Activated T-cell treated with anti-CD3 and anti-CD28 coated beads, Interleukin-2, amount 50 U/mL, for 72 hours (primary cell): ENCODE results near the gene RMND5B. TPM values are rescaled to one million over a fixed set of nuclear protein-coding genes. Genes with fewer than 3 reads are reported as not detected.
A peak's percentile ranks its signal among the peaks of the same experiment; 100 is the strongest.

Source experiments
- ATAC-seq, 2 donors: fragments of 150-1000 bp; cut with Tn5 transposase; replicated peaks in 1 of 2; 2 replicates each; pipeline ENCODE4 v1.10.0; 2021; ENCODE audit warnings: moderate library complexity in 2 of 2, mild to moderate bottlenecking in 1 of 2
- DNase-seq, 2 donors: peaks; one replicate each; pipeline ENCODE4 v3.0.0; 2021 to 2022; ENCODE audit warnings: mixed read lengths in 1 of 2
- H3K27ac Mint-ChIP-seq: one replicate; pipeline ENCODE4 v1.8.0; 2022; ENCODE audit warnings: mild to moderate bottlenecking, moderate library complexity, mixed read lengths
- H3K27me3 Mint-ChIP-seq: one replicate; pipeline ENCODE4 v1.8.0; 2022; ENCODE audit warnings: low read depth, mixed read lengths
- H3K36me3 Mint-ChIP-seq, 2 donors: one replicate each; pipeline ENCODE4 v1.8.0; 2022; ENCODE audit warnings: mixed read lengths in 2 of 2, mild to moderate bottlenecking in 1 of 2; ENCODE audit not compliant: insufficient read depth in 2 of 2
- H3K4me1 Mint-ChIP-seq: one replicate; pipeline ENCODE4 v1.8.0; 2022; ENCODE audit warnings: low read depth, mixed read lengths
- H3K4me3 Mint-ChIP-seq, 2 donors: one replicate each; pipeline ENCODE4 v1.8.0; 2022; ENCODE audit warnings: mild to moderate bottlenecking in 2 of 2, mixed read lengths in 2 of 2, moderate library complexity in 2 of 2
- H3K9me3 Mint-ChIP-seq, 2 donors: one replicate each; pipeline ENCODE4 v1.8.0; 2022; ENCODE audit warnings: mixed read lengths in 2 of 2
- total RNA-seq, 2 donors: library from RNA; stranded (reverse); gene quantifications; one replicate each; pipeline ENCODE4 v1.2.3, GENCODE V29; 2022

RMND5B gene
- total RNA-seq, 2 donors from 2014 or later, result 21.5 to 24.5 TPM

- ATAC-seq, result no peak
- peaks cover 31% of the 10 kb centered on the region for H3K4me1 Mint-ChIP-seq
- no peak overlapping the region for H3K27ac Mint-ChIP-seq
- H3K9me3 Mint-ChIP-seq, result no peaks in the 10 kb centered on the region
- H3K27me3 Mint-ChIP-seq, result no peaks in the 10 kb centered on the region
- H3K4me3 Mint-ChIP-seq, result peak overlapping the region; percentile 69 to 99
- H3K36me3 Mint-ChIP-seq, result peaks cover 0 to 2% of the 10 kb centered on the region in 2 donors
- no peak for DNase-seq
These were observed 15.0 kb upstream of the RMND5B start for GRCh38 chr5:178115814-178116142.

DNA sequence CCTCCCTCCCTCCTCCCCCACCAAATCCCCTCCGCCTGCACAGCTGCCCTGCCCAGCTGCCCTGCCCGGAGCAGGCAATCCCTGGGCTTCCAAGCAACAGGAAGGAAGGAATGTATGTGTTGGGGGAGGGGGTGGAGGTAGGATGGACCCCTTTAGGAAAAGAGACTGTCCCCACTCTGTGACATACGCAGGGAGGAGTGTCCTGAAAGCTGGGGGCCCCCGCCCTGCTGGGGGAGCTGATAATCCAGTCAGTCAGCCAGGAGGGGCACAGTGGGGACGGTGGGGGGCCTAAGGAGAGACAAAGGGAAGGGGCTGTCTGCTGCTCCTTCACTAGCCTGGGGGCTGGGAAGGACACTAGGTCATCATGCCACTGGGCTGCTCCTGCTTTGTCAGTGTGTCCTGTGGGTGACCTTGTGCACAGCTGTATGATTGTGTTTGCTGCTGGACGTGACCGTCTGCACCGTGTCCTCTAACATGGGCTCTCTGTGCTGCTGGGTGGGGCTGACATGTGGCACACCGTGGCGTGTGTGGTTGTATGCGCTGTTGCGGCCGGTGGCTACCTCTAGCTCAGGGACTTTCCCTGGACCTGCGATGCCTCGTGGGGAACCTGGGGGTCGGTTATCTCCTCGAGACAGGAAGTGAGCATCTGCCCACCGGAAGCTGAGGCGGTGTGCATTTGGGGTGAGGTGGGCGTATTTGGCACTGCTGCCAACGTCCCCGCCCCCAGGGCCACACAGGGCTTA lies 14.5 kb upstream of the RMND5B start:
- H3K4me1 Mint-ChIP-seq, result peaks cover 34% of the 10 kb centered on the region
- no peak overlapping the region for H3K27ac Mint-ChIP-seq
- peak; percentile 43 to 54 for ATAC-seq
- no peaks in the 10 kb centered on the region for H3K9me3 Mint-ChIP-seq
- H3K27me3 Mint-ChIP-seq, result no peaks in the 10 kb centered on the region
- DNase-seq, result peak; percentile 70 to 84
- peak overlapping the region; percentile 69 to 99 for H3K4me3 Mint-ChIP-seq
- peaks cover 0 to 2% of the 10 kb centered on the region in 2 donors for H3K36me3 Mint-ChIP-seq

GRCh38 chr5:178117923-178118701 lies 12.7 kb upstream of the RMND5B start:
- DNase-seq (no peak), ATAC-seq (no peak)
- Mint-ChIP-seq H3K36me3 (peaks cover 0 to 2% of the 10 kb centered on the region in 2 donors), H3K9me3 (no peaks in the 10 kb centered on the region), H3K27ac (no peak overlapping the region), H3K27me3 (no peaks in the 10 kb centered on the region), H3K4me3 (no peak overlapping the region), H3K4me1 (peaks cover 39% of the 10 kb centered on the region)

- Mint-ChIP-seq H3K27me3 (no peaks in the 10 kb centered on the region), H3K27ac (no peak overlapping the region), H3K36me3 (no peaks in the 10 kb centered on the region), H3K4me3 (no peak overlapping the region), H3K9me3 (no peaks in the 10 kb centered on the region), H3K4me1 (peaks cover 29% of the 10 kb centered on the region)
- DNase-seq (no peak), ATAC-seq (no peak)
These were observed 10.8 kb upstream of the RMND5B start for GRCh38 chr5:178119915-178120606.

GRCh38 chr5:178120607-178121357 lies 10.0 kb upstream of the RMND5B start:
- H3K4me3 Mint-ChIP-seq, result peak overlapping the region; percentile 14 to 20
- H3K9me3 Mint-ChIP-seq, result no peaks in the 10 kb centered on the region

GRCh38 chr5:178121391-178122276 lies 9.2 kb upstream of the RMND5B start:
- H3K36me3 Mint-ChIP-seq, result no peaks in the 10 kb centered on the region
- H3K4me1 Mint-ChIP-seq, result peaks cover 13% of the 10 kb centered on the region
- ATAC-seq (no peak), DNase-seq (no peak)
- H3K4me3 Mint-ChIP-seq, result peak overlapping the region; percentile 14 to 20
- H3K27ac Mint-ChIP-seq, result no peak overlapping the region
- H3K9me3 Mint-ChIP-seq, result no peaks in the 10 kb centered on the region
- H3K27me3 Mint-ChIP-seq, result no peaks in the 10 kb centered on the region

More at GRCh38 chr5:178120607-178121357, 10.0 kb upstream of the RMND5B start:
- DNase-seq, result peak; percentile 82 to 87
- Mint-ChIP-seq H3K4me1 (peaks cover 22% of the 10 kb centered on the region), H3K36me3 (no peaks in the 10 kb centered on the region), H3K27me3 (no peaks in the 10 kb centered on the region), H3K27ac (no peak overlapping the region)
- peak; percentile 85 to 87 for ATAC-seq

DNA sequence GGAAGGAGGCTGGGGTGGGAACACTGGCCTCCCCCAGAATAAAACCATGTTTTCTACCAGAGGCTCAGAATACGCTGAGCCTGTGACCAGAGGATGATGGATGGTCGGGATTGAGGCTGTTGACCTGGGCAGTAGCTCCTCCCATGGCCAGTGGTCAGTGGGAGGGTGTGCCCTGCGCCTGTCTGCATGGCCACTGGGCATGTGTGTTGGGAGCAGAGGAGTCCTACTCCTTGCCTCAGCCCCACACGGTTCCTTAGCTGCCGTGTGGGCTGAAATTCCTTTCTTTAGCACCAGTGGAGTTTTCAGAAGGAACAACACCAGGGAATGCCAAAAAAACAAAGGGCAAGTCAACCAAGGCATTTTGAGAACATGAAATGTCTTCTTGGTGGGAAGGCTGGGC lies 8.5 kb upstream of the RMND5B start:
- no peak overlapping the region for H3K27ac Mint-ChIP-seq
- DNase-seq, result no peak
- no peak overlapping the region for H3K4me3 Mint-ChIP-seq
- no peak for ATAC-seq
- H3K4me1 Mint-ChIP-seq, result peaks cover 8% of the 10 kb centered on the region
- no peaks in the 10 kb centered on the region for H3K36me3 Mint-ChIP-seq
- no peaks in the 10 kb centered on the region for H3K27me3 Mint-ChIP-seq
- no peaks in the 10 kb centered on the region for H3K9me3 Mint-ChIP-seq

DNA sequence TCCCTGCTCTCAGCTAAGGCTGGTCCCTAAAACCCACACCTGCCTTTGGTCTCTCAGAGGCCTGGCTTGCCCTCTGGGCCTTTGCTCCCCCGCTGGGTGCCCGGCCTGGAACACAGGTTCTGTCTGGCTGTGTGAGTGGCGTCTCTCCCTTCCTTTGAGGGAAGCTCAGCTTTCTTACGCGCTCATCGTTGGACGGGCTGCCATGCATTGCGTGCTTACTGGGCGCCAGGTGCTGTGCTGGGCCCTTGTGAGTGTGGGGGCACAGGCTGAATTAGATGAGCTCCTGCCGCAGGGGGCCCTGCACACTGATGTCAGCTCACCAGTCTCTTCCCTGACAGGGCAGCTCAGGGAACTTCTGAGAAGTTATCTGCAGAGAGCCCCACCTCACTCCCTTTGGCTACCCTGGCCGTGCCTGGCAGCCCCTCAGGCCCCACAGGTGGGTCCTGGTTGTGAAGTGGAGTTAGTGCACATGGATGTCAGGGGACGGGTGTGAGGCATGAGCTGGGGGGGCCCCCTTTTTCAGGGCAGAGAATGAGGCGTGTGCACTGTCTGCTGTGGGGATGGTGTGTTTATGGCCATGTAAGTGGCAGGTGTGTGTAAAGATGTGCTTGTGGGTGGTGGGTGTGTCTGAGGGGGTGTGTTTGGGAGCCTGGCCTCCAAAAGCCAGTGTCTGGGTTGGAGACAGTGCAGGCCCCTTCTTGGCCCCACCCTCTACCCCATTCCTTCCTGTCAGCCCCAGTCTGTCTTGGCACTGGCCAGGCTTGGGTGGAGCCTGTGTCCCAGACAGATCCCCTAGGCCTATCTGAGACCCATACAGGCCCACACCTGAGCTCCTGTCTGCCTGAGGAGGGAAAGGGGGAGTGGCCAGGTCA lies 7.5 kb upstream of the RMND5B start:
- DNase-seq, result no peak
- Mint-ChIP-seq H3K4me1 (peaks cover 8% of the 10 kb centered on the region), H3K36me3 (no peaks in the 10 kb centered on the region), H3K27me3 (no peaks in the 10 kb centered on the region), H3K9me3 (no peaks in the 10 kb centered on the region), H3K27ac (no peak overlapping the region), H3K4me3 (no peak overlapping the region)
- ATAC-seq, result no peak

- no peak for ATAC-seq
These were observed 6.6 kb upstream of the RMND5B start for GRCh38 chr5:178123966-178124925.

DNA sequence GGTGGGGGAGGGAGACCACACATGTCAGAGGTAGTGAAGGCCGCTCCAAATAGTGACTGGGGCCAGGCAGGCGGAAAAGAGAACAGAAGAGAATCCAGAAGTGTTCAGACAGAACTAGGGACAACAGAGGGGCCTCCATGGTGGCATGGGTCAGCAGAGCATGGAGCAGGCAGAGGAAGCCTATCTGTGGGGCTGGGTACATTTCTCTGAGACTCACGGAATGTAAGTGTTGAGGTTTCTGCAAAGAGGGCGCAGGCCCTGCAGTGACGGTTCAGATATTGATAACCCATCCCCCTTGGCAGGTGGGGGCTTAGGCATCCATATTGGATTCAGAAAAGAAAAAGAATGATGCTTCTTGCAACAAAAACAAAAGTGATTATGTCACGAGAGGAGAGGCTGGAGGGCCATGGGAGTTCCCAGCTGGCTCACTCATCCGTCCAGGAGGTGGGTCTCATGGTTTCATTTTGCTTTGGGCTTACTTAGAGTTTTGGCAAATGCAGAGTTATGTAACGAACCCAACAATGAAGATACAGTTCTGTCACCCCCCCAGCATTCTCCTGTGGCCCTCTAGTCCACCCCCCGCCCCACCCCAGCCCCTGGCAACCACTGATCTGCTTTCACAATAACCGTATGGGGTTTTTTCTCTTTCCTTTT lies 5.4 kb upstream of the RMND5B start:
- peaks cover 8% of the 10 kb centered on the region for H3K4me1 Mint-ChIP-seq
- H3K27me3 Mint-ChIP-seq, result no peaks in the 10 kb centered on the region
- H3K4me3 Mint-ChIP-seq, result no peak overlapping the region
- no peaks in the 10 kb centered on the region for H3K36me3 Mint-ChIP-seq
- DNase-seq (no peak), ATAC-seq (no peak)
- H3K27ac Mint-ChIP-seq, result no peak overlapping the region
- H3K9me3 Mint-ChIP-seq, result no peaks in the 10 kb centered on the region

More at GRCh38 chr5:178123966-178124925, 6.6 kb upstream of the RMND5B start:
- H3K4me3 Mint-ChIP-seq, result no peak overlapping the region
- DNase-seq, result no peak
- no peak overlapping the region for H3K27ac Mint-ChIP-seq
- no peaks in the 10 kb centered on the region for H3K27me3 Mint-ChIP-seq
- H3K9me3 Mint-ChIP-seq, result no peaks in the 10 kb centered on the region
- no peaks in the 10 kb centered on the region for H3K36me3 Mint-ChIP-seq
- peaks cover 8% of the 10 kb centered on the region for H3K4me1 Mint-ChIP-seq
